ENCODE data around the gene NETO1.

The NETO1 gene, protein sequence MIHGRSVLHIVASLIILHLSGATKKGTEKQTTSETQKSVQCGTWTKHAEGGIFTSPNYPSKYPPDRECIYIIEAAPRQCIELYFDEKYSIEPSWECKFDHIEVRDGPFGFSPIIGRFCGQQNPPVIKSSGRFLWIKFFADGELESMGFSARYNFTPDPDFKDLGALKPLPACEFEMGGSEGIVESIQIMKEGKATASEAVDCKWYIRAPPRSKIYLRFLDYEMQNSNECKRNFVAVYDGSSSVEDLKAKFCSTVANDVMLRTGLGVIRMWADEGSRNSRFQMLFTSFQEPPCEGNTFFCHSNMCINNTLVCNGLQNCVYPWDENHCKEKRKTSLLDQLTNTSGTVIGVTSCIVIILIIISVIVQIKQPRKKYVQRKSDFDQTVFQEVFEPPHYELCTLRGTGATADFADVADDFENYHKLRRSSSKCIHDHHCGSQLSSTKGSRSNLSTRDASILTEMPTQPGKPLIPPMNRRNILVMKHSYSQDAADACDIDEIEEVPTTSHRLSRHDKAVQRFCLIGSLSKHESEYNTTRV

DNA sequence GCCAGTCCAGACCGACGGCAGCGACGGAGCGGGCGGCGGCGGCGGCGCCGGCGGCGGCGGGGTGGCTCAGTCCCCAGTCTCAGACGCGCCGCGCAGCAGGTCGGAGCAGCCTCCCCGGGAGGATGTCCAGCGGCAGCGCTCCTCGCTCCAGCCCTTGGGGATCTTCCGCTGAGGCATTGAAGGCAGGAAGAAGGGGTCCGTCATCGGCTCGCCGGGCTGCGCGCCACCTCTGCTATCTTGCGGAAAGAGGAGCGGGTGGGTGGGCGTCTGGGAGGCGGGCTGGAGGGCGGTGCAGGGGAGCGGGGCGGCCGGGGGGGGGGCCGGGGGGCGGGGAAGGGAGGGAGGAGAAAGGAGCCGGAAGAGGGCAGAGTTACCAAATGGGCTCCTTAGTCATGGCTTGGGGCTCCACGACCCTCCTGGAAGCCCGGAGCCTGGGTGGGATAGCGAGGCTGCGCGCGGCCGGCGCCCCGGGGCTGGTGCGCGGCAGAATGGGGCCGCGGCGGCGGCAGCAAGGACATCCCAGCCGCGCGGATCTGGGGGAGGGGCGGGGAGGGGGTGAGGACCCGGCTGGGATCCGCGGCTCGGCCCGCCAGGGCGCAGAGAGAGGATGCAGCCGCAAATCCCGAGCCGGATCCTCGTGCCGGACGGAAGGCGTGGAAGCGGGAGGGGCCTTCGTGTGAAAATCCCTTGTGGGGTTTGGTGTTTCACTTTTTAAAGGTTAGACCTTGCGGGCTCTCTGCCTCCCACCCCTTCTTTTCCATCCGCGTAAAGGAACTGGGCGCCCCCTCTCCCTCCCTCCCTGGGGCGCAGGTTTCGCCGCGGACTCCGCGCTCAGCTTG is at the start of gene NETO1:
Gene NETO1, minus strand, starts transcription at position 242 of the 839 bp plus-strand sequence. CDS start 696 bp downstream, outside the sequence.
- no peak for DNase-seq

- DNase-seq: no peak
Observed at GRCh38 chr18:72910045-72910444, 42.3 kb upstream of the NETO1 start.

DNA sequence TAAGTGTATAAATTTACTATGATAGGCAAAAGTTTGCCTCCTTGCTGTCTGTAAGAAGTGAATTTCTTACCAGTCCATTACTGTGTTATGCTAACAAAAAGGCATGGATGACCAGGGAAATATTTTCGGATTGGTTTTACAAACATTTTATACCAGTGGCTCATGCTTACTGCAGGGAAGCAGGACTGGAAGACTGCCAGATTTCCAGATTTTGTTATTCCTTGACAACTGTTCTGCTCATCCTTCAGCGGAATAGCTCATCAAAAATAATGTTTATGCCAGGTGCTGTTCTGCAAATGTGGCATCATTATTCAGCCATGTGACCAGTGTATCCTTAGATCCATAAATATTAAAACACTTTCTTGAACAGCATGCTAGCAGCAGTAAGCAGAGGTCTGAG is 40.4 kb upstream of the NETO1 start:
- no peak for DNase-seq

DNA sequence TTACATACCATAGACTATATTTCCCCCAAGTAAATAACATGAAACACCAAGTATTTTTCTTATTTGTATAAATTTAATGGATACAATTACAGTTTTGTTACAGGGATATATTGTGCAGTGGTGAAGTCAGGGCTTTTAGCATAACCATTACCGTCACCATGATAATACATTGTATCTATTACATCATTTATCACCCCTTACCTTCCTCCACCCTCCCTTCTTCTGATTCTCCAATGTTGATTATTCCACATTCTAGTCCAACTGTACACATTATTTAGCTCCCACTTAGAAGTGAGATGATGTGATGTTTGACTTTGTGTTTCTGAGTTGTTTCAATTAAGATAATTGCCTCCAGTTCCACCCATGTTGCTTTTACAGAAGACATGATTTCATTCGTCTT is 35.2 kb upstream of the NETO1 start:
- no peak for DNase-seq

DNA sequence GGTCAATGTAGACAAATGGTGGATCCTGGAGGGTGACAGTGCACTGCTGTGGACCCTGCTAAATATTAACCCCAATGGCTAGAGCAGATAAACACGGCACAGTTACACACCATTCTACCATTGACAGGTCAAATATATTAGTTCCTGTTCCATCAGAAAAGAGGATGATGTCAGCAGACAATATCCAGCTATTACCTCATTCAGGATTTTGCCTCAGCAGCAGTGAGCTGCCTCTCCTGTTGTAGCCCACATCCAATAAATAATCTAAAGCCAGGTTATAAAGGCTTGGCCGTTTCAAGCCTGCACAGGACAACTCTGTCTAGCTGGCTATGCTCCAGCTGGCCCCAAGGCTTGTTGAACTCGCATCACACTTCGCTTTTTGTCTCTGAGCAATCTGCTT is 31.6 kb upstream of the NETO1 start:
- no peak for DNase-seq

DNA sequence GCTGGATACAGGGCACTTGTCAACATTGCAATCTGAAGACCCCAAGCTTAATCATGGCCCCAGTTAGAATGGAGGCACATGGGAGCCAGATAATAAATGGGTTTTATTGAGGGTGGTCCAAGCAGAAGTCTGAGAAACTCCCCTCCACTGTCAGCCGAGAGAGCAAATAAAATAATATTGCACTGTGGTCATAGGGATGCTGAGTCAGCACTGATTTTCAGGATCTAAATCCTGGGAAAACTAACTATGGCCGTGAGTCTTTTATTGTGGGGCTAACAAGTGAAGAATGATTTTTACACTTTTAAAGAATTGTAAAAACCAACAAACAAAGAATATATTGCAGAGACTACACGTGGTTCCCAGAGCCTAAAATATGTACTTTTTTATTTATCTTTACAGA is 31.1 kb upstream of the NETO1 start:
- DNase-seq: no peak

GRCh38 chr18:72895548-72895947 is 27.8 kb upstream of the NETO1 start:
- DNase-seq: no peak

GRCh38 chr18:72878561-72878960 is 10.8 kb upstream of the NETO1 start:
- DNase-seq: no peak

GRCh38 chr18:72878143-72878542 is 10.4 kb upstream of the NETO1 start:
- no peak for DNase-seq

DNA sequence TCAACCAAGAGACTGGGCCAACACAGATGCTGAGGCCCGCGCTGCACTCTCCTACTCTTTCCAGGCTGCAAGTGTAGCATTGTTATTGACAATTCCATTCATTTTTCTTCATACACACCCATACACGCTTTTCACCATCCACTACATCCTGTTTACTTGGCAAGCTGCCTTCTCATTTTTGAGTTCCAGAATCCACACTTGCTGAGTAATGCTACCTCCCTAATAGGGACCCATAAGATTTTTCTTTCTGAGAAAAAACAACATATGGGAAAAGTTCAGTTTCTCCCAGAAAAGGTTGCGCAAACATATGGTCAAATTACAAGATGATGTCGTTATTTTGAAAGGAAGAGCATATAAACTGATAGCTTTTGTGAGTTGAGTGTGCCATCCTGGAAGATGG is 3.3 kb upstream of the NETO1 start:
- DNase-seq: no peak

GRCh38 chr18:72869226-72870185 is 1.7 kb upstream of the NETO1 start:
- DNase-seq: no peak

GRCh38 chr18:72868585-72869225 is 918 bp upstream of the NETO1 start:
- no peak for DNase-seq

DNA sequence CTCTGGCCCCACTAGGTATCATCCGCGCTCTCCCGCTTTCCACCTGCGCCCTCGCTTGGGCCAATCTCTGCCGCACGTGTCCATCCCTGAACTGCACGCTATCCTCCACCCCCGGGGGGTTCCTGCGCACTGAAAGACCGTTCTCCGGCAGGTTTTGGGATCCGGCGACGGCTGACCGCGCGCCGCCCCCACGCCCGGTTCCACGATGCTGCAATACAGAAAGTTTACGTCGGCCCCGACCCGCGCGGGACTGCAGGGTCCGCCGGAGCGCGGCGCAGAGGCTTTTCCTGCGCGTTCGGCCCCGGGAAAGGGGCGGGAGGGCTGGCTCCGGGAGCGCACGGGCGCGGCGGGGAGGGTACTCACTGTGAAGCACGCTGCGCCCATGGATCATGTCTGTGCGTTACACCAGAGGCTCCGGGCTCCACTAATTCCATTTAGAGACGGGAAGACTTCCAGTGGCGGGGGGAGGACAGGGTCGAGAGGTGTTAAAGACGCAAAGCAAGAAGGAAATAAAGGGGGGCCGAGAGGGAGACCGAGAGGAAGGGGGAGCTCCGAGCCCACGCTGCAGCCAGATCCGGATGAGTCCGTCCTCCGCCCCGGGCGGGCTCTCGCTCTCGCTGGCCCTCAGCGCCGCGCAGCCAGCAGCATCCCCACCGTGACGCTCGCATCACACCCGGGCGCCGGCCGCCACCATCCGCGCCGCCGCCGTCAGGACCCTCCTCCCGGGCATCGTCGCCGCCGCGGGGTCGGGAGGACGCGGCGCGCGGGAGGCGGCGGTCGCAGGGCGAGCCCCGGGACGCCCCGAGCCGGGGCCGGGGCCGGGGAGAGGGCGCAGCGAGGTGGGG is 664 bp downstream of the NETO1 start:
- no peak for DNase-seq

DNA sequence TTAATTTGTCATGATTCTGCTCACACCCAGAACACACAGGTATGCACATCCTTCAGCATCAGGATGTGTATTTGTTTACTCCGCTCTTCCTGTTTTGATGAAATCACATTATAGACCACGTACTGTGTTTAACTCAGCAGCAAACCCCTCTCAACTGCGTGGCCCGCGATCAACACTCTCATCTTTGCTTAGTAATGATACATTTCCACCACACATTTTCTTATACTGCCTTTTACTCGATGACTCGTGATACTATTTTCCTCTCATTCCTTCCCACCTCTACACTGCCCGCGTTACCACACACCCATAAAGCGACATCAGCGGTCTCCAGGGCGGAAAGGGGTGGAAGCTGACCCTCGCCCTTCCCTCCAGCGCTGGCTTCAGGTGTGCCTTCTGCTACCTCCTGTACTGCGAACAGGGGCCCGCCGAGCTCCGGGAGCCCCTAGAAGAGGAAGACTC is 1.3 kb downstream of the NETO1 start:
- no peak for DNase-seq

GRCh38 chr18:72863754-72864153 is 4.0 kb downstream of the NETO1 start:
- DNase-seq: no peak

DNA sequence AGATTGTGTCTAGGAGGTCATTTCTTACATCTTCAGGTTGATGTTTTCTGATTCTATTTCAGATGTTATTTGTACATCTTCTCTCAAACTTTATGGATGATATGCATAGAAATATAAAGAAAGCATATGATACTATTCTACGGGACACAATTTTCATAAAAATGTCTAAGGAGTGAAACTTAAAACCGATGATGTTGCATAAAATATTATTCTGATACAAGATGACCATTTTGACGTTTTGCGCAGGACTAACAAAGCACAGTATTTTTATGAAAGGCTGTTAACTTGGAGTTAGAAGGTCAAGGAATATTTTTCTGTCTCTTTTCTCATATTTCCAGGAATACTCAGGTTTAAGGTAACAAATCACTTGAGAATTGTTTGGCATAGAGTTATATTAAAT is 8.7 kb downstream of the NETO1 start:
- DNase-seq: no peak

DNA sequence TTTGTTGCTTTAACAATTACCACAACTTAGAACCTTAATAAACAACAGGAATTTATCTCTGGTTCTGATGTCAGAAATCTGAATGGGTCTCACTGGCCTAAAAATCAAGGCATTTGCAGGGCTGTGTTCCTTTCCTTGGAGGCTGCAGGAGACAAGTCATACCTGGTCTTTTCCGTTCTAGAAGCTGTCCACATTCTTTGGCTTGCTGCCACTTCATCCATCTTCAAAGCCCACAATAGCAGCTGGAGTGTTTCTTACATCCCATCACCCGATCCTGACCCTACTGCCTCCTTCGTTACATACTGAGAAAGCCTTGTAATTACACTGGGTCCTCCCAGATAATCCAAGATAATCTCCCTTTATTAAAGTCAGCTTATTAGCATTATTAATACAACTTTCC is 18.1 kb downstream of the NETO1 start:
- no peak for DNase-seq

DNA sequence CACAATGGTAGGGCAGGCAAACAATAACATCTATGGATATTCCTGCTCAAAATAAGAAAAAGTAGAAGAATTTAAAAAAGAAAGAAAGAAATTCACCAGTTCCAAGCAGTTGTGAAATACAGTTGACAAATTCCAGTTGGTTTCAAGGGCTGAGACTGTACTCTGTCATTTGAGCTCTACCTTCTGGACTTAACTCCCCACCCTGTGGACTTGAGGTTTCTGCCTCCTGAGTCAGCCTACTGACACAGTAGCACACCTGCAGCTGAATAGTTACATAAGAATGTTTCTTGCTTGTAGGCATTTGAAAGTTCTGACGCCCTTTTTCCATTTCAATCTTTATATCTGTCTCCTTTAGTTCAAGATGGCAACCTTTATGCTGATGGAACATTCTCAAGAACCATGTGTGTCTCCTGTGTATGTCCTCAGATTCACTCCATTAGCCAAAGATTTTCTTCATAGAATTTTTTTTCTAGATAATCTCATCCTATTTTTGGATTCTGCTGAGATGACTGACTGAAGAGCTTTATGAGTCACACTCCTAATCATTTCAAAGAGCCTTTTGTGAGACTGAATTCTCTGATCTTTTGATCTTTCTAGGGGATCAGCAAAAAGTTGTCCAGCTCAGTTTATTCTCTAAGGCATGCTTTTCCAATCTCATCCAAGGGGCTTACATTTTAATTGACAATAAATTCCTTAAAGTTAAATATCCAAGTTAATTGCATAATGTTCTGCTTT is 19.1 kb downstream of the NETO1 start:
- no peak for DNase-seq

DNA sequence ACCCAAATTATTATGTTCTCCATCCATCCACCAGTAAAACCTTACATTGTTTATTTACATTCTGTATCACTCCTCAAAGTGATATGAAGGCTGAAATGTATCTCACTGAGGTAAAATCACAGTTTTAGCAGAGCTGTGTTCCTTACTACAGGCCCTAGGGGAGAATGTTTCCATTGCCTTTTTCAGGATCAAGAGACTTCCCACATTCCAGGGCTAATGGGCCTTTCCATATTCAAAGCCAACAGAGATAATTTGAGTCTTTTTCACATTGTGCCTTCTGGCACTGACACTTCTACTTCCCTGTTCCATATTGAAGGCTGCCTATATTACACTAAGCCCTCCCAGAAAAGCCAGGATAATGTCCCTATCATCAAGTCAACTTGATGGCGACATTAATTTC is 20.0 kb downstream of the NETO1 start:
- no peak for DNase-seq
